ENCODE measurements around the gene RNASE3.
A peak's percentile ranks its signal among the peaks of the same experiment; 100 is the strongest.
"Not testable (repeated sequence)": the region's sequence is repeated elsewhere in the genome, so short reads cannot be mapped to it uniquely, and the experiment has no call there.

Gene RNASE3

DNA sequence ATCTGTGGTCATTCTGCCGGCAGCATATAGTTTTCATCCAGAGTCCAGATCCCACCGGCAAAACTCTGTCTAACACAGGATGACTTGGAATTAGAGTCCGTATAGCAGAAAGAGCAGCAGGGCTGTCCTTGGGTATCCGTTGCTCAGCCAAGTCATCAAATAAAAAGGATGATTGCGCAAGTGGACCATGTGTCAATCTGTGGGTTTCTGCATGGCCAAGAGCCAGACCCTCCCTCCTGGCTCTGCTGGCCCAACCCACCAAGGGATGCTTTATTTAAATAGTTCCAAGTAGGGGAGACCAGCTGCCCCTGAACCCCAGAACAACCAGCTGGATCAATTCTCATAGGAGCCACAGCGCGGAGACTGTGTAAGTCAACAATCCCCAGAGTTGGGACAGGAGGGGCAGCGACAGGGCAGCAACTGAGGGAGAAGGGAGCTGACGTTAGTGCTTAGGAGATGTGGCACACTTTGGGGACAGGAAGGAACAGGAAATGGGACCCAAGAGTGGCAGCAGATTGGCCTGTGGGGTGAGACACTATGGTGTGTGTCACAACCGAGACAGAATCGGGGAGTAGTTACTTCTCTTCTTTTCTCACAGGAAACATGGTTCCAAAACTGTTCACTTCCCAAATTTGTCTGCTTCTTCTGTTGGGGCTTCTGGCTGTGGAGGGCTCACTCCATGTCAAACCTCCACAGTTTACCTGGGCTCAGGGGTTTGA lies 28.0 kb downstream of the RNASE3 start:
- peak; percentile 52 for DNase-seq

DNA sequence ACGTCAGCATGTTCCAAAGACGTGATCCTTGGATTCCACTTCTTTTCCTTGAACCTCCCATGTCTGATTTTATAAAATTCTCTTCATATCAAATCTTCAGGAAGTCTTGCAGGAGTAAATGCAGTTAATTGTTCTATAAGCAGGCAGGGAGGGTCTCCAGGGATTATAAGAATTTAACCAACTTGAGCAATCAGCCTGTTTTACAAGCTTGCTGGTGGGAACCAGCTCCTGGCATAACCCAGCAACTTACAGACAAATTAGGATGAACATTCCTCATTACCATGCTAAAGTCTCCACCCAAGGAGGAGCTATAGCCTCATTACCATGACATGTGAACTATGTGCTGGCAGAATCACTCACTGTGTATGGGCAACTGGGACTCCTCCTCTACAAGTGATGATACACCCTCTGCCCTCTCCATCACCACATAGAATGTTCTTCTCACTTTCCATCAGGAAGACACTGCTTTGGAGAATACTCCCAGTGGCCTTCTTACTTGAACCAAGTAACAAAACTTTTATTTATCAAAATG lies 32.6 kb downstream of the RNASE3 start:
- DNase-seq: not testable (repeated sequence)

DNA sequence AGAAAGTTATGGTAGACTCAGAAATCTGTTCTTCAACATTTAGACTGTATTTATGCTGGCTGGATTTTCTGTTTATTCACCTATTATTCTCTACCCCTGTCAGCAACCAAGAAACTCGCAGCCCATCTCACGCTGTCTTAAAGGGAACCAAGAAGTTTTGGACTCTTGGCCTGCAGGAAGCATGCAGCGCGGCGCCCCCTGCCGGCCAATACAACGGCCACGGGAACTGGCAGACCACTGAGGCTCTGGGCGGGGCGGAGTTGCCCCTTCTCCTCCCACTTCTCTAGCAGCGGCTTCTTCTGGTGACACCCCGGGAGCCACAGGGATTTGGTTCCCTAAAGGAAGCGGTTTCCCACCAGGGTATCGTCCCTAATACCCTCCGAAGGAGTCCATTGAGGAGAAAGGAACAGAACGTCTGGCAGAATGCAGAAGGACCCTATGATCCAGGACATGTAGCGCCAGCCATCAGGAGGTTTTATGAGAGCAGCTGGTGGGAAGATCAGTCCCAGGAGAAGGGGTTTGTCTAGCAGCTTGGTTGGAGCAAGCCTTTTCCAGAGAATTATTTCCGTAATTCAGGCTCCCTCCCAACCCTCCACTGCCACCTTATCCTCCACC lies 43.1 kb downstream of the RNASE3 start:
- DNase-seq: no peak

DNA sequence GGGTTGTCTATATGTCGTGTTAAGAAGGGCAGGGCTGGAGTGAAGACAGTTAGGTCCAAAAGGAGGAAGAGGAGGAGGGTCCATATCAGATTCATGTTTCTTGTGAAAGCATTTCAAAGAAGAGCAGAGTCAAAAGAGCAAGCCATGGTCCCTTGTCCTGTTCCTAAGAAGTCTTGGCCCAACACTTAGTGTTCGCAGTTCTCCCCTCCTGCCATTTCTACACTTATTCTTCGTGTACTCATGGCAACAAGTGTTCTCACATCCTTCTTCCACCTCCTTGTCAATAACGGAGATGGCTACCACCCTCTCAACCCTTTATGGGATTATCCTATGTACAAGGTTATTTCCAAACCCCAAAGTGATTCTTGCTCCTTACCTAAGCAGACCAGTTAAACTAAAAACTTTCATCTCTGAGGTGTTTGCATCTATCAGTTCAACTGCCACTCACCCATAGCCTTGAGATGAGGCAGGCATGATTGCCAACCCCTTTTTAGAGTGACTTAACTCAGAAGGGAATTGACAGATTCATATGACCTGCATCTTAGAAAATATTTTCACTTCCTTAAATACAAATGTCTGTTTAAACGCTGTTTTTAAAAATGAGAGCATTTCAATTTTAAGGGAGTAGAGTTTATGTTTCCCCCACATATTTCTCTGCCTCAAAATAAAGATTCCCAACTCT lies 44.3 kb downstream of the RNASE3 start:
- no peak for DNase-seq

Measured in GF-D8 (cell line).